ENCODE results near the gene CHN2. TPM values are rescaled to one million over a fixed set of nuclear protein-coding genes. Genes with fewer than 3 reads are reported as not detected.

The CHN2 gene
- total RNA-seq, 6 donors from 2014 or later: 6.2 to 13.7 (median 11.2) TPM

DNA sequence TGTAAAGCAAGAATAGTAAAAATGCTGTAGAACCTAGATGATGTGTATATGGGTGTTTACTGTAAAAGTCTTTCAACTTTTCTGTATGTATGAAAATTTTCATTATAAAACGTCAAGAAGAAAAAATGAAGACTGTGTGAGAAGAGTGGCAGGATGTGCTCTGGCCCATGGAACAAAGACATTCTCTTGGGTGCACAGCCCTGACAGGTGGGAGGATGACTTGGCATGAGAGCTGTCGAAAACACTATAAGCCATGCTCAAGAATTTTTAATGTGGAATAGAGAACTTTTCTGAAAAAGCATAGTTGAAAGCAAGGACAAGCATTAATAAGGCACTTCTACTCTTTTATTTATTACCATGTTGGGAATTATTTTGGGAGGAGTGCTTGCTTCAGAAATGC, 185.0 kb downstream of the CHN2 start:
- Histone ChIP-seq H3K9me3 (no peaks in the 10 kb centered on the region), H3K4me3 (no peak overlapping the region), H3K27me3 (no peaks in the 10 kb centered on the region), H3K27ac (no peak overlapping the region), H3K36me3 (no peaks in the 10 kb centered on the region), H3K4me1 (no peaks in the 10 kb centered on the region)
- TF ChIP-seq, protein P1, sequence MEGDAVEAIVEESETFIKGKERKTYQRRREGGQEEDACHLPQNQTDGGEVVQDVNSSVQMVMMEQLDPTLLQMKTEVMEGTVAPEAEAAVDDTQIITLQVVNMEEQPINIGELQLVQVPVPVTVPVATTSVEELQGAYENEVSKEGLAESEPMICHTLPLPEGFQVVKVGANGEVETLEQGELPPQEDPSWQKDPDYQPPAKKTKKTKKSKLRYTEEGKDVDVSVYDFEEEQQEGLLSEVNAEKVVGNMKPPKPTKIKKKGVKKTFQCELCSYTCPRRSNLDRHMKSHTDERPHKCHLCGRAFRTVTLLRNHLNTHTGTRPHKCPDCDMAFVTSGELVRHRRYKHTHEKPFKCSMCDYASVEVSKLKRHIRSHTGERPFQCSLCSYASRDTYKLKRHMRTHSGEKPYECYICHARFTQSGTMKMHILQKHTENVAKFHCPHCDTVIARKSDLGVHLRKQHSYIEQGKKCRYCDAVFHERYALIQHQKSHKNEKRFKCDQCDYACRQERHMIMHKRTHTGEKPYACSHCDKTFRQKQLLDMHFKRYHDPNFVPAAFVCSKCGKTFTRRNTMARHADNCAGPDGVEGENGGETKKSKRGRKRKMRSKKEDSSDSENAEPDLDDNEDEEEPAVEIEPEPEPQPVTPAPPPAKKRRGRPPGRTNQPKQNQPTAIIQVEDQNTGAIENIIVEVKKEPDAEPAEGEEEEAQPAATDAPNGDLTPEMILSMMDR (IDR thresholded peaks at IDR 0.05): no peak
- no peak for TF ChIP-seq EP300 (IDR thresholded peaks at IDR 0.05)
- TF ChIP-seq POLR2AphosphoS5 (IDR thresholded peaks at IDR 0.05): no peak
- no peak for TF ChIP-seq POLR2A (IDR thresholded peaks at IDR 0.05)
- WGBS, 2 donors: 82 to 91% methylated on average over 2 of the region's 2 CpGs
- DNase-seq (no peak), ATAC-seq (ENCODE audit: low FRiP score in 2 of 2) (no peak)

DNA sequence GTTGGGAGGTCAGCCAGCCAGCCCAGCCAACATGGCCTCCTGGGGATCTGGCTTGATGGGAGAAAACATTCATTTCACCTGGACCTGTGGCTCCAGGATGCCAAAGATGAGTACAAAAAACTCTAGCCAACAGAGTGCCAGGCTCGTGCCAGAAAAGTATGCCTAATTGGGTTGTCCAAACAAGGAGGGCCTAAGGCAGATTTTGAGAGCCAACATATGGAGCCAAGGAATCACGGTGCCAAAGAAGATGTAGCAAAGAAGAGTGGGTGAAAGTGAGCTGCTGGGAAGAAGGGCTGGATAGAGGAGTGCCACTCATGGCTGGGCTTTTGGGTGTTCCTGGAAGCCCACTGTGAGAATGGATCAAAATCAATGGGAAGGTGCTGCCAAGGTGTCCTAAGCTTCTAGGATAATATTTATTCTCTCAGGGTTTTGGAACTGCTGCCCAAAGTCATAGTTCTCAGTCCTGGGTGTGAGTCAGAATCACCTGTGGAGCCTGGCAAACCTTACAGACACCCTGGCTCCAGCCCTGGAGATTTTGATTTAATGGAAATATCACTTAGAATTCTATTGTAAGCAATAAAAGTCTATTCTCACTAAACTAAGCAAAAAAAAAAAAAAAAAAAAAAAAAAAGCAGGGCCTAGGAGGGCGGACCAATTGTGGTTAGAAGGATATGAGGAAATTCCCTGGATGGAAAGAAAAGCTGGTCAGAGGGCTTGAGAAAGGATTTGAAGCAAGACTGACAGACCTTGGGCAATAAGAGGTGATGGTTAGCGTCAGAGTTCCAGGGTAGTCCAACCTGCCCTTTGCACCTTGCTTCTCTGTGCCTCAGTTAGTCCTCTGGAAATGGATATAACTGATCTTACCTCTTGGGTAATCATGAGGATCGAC, 186.9 kb downstream of the CHN2 start:
- ATAC-seq (ENCODE audit: low FRiP score in 2 of 2) (no peak), DNase-seq (no peak)
- 77 to 83% methylated on average over 5 of the region's 5 CpGs for WGBS, 2 donors
- H3K4me1 ChIP-seq: no peaks in the 10 kb centered on the region
- H3K9me3 ChIP-seq: no peaks in the 10 kb centered on the region
- H3K27me3 ChIP-seq: no peaks in the 10 kb centered on the region
- H3K4me3 ChIP-seq: no peak overlapping the region
- H3K36me3 ChIP-seq: no peaks in the 10 kb centered on the region
- H3K27ac ChIP-seq: no peak overlapping the region
- no peak for TF ChIP-seq POLR2AphosphoS5 (IDR thresholded peaks at IDR 0.05)
- TF ChIP-seq, protein P1 (IDR thresholded peaks at IDR 0.05): no peak
- no peak for TF ChIP-seq EP300 (IDR thresholded peaks at IDR 0.05)
- TF ChIP-seq POLR2A (IDR thresholded peaks at IDR 0.05): no peak

DNA sequence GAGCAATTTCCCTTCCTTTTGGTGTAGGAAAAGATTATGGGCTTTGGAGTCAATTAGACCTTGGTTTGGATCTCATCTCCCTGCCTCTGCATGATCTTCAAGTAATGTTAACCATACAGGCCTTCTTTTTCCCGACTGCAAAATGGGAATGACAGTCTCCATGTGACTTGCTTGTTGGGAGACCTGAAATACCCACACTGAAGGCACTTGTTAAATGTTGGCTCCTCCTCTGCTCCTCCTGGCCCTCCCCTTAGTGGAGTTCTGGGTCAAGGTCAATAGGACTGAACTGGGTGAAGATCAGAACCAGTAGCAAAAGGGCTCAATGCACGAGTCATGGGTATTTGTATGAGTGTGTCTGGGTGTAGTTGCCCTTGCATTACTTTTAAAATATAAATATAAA, 189.7 kb downstream of the CHN2 start:
- no peak for ATAC-seq (ENCODE audit: low FRiP score in 2 of 2)

DNA sequence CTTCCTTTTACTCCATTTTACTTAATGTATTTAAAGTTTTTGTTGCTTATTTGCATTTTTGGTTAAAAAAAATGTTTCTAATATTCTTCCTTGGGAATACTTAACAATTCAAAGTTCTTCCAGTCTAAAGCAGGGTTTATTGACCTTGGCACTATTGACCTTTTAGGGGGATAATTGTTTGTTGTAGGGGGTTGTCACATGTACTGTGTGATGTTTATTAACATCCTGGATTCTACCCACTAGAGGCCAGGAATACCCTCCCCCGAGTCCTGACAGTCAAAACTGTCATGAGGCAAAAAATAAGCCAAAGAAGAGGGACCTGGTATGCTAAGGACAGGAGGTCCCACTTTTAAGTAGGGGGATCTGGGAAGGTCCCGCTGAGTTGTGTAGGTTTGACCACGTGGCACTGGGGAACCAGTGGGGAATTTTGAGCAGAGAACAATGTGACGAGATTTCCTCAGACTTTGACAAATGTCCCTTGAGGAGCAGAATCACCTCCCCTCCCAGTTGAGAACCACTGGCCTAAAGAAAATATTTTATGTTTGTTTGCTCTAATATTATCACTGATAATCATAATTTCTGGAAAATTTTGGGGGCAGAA, 190.7 kb downstream of the CHN2 start:
- no peaks in the 10 kb centered on the region for H3K9me3 ChIP-seq
- no peaks in the 10 kb centered on the region for H3K36me3 ChIP-seq
- H3K27ac ChIP-seq: no peak overlapping the region
- TF ChIP-seq EP300 (IDR thresholded peaks at IDR 0.05) (no peak), POLR2A (IDR thresholded peaks at IDR 0.05) (no peak), POLR2AphosphoS5 (IDR thresholded peaks at IDR 0.05) (no peak)
- TF ChIP-seq, protein P1 (IDR thresholded peaks at IDR 0.05): no peak
- no peaks in the 10 kb centered on the region for H3K27me3 ChIP-seq
- no peaks in the 10 kb centered on the region for H3K4me1 ChIP-seq
- H3K4me3 ChIP-seq: no peak overlapping the region
- ATAC-seq (ENCODE audit: low FRiP score in 2 of 2) (no peak), DNase-seq (no peak)
- WGBS, 2 donors: 61 to 81% methylated on average over 4 of the region's 4 CpGs

More for the DNA sequence above, 189.7 kb downstream of the CHN2 start:
- TF ChIP-seq POLR2AphosphoS5 (IDR thresholded peaks at IDR 0.05): no peak
- TF ChIP-seq, protein P1 (IDR thresholded peaks at IDR 0.05): no peak
- no peak for TF ChIP-seq POLR2A (IDR thresholded peaks at IDR 0.05)
- no peaks in the 10 kb centered on the region for H3K9me3 ChIP-seq
- no peak for DNase-seq
- no peaks in the 10 kb centered on the region for H3K27me3 ChIP-seq
- H3K4me1 ChIP-seq: no peaks in the 10 kb centered on the region
- no peaks in the 10 kb centered on the region for H3K36me3 ChIP-seq
- 80 to 94% methylated on average over 2 of the region's 2 CpGs for WGBS, 2 donors
- H3K27ac ChIP-seq: no peak overlapping the region
- no peak overlapping the region for H3K4me3 ChIP-seq

Measured in upper lobe of left lung (tissue), 6 donors.